Stimulated activated CD8-positive, alpha-beta memory T cell treated with anti-CD3 and anti-CD28 coated beads, Interleukin-15, amount 100 ng/mL, for 48 hours (primary cell): ENCODE results near the gene ST6GAL1.

ENCODE experiments used
- DNase-seq, 2 donors: peaks; one replicate each; pipeline ENCODE4 v3.0.0-alpha.2; 2020; ENCODE audit warnings: low read depth in 2 of 2

The ST6GAL1 gene

DNA sequence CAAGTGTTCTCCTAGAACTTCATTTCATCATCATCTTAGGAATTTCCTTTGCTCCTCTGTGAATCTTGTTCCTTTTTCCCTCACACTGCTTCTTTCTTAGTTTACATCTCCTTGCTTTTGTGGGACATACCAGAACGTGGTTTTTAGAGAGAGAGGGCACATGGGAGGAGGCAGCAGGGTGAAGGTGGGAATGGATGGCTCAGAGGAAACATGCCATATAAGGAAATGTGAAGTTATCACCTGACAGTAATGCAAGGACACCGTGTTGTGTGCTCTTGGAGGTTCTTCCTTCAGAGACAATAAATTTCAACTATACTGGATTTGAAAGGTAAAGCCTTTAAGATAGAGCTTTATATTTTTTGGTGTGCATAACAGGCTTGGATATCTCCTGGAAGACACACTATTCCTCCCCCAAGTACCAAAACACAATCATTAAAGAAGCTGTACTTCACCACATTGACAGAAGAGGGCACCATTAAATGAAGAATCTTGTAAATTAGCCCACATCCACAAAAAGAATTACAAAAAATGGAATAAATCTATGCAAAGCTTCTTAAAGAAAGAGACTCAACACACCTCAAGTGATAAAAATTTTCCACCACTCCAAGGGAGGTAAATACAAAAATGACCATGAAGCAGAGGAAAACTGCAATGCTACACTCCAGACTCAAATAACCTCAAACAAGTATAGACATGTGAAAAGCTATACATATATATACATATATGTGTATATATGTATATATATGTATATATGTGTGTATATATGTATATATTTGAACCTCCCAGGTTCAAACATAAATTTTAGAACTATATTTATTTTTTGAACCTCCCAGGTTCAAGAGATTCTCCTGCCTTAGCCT, 182.8 kb downstream of the ST6GAL1 start:
- no peak for DNase-seq

DNA sequence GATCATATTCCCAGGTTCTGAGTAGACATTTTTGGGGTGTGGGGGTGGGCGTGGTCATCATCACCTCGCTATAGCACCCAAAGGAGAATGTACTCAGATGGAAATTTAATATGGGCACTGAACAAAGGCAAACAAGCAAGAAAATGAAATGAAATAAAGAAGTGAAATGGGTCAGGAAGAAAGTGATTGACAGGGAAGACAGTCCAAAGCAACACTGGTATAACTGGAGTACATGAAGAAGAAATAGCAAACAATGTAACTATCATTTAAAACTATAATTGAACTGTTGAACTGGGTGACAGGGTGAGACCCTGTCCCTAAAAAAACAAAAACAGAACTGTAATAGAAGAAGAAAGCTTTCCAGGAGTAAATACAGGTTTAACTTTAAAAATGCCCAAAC, 184.2 kb downstream of the ST6GAL1 start:
- DNase-seq = no peak

DNA sequence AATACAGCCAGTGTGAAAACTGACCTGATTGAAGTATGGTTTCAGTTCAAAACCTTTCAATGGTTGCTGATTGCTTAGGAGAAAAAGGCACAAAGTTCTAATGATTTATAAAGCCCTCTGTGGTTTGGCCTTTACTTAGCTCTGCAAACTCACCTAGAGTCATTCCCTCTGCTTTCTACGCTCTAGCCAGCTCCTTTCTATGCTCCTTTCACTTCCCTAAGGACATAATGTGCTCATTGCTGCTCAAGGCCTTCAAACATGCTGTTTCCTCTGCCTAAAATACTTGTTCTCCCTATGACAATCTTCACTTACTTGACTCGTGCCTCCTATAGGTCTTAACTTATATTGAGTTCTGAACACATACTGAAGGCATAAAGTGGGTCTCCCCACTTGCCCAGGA, 190.0 kb downstream of the ST6GAL1 start:
- no peak for DNase-seq

GRCh38 chr3:187122261-187122660, 191.9 kb downstream of the ST6GAL1 start:
- no peak for DNase-seq

- DNase-seq = no peak
Measured at GRCh38 chr3:187125319-187126031, 195.1 kb downstream of the ST6GAL1 start.
